HG03196 (cell line): ENCODE measurements around the gene SPATS2L.

Experiments used
- ATAC-seq: cut with Tn5 transposase; IDR thresholded peaks from one replicate; pipeline ENCODE4 v1.9.1; 2021; ENCODE audit not compliant: unreplicated experiment

SPATS2L gene

GRCh38 chr2:200435379-200435778 is 128.9 kb downstream of the SPATS2L start:
- ATAC-seq = no peak

DNA sequence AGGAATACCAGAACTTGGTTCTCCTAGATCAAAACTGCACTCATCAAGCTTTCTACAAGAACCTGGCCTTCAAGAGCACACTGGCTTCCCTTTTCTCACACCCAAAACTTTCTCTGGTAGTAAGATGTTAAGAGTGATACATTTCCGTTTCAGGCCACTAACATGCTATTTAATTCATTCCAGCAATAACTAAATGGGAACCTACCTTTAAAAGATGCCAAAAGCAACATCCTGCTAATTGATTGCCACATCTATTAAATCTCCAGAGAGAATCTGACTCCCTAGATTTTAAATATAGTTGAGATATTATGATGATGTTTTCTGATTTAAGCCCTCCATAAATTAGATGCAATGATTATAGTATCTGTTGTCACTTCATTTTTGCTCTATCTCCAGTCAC is 131.8 kb downstream of the SPATS2L start:
- no peak for ATAC-seq

DNA sequence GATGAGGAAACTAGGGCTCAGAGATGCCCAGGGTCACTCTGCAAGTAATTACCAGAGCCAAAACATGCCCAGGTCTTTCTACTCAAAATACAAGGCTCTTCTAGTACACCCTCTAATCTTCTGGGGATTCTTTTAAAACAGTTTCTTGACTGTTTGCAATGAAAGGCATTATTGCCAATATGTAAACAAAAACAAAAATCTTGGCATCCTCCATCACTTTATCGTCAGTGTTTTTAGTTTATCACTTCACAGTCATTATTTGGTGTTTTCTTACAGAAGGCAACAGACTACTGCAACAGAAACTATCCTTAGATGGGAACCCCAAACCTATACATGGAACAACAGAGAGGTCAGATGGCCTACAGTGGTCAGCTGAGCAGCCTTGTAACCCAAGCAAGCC is 132.4 kb downstream of the SPATS2L start:
- ATAC-seq = no peak

GRCh38 chr2:200439981-200440380 is 133.5 kb downstream of the SPATS2L start:
- no peak for ATAC-seq

- ATAC-seq = no peak
Measured at GRCh38 chr2:200442471-200442870, 136.0 kb downstream of the SPATS2L start.

- ATAC-seq = no peak
Measured at GRCh38 chr2:200443376-200443775, 136.9 kb downstream of the SPATS2L start.

- ATAC-seq = no peak
Measured at GRCh38 chr2:200443916-200444315, 137.4 kb downstream of the SPATS2L start.

GRCh38 chr2:200444530-200444929 is 138.0 kb downstream of the SPATS2L start:
- ATAC-seq = no peak

- ATAC-seq = no peak
Measured at GRCh38 chr2:200445284-200445683, 138.8 kb downstream of the SPATS2L start.

DNA sequence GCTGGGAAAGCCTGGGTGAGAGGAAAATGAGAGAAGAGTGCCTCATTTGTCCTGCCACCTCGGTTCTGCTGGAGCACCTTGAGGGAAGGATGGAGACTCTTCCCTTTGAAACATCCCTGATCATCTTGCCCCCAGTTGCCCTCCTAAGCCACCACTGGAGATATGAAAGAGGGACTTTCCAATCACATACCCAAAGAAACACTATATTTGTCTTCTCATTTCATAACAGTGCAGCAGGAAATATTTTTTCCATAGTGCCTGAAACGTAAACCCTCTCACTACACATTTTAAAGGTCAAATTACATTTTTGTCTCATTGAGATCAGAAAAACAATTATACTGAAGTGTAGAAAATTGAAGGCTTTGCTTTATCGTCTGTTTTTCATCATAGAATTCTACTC is 140.1 kb downstream of the SPATS2L start:
- no peak for ATAC-seq

DNA sequence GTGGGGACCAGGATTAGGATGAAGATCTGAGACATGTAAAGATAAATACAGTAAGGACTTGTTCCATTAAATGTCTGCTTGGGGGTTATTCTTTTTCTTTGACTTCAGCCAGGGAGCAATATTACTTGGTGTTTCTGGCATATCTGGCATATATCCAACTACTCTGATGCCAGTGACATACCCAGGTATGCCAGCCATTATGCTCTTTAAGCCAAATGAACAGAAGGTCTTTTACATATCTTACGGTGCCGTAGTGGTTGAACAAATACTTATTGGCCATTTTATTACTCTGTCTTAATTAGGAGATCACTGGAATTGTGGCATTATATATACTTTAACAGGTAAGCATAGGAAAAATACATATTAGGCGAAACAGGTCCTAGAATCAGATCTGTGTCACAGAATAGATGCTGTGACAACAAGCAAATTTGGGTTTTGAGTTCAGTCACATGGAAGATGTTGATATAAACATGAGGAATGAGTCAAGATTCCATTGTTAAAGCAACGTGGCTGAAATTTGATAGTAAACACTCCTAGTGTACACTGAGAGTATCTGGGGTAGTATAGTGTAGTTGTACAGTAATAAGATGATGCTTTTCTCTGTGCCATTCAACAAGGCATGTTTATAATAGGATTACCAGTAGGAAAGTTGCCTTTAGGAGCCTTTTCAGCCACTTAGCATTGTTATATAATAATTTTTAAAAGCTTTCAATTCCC is 140.8 kb downstream of the SPATS2L start:
- no peak for ATAC-seq

GRCh38 chr2:200448455-200448854 is 142.0 kb downstream of the SPATS2L start:
- ATAC-seq = no peak

DNA sequence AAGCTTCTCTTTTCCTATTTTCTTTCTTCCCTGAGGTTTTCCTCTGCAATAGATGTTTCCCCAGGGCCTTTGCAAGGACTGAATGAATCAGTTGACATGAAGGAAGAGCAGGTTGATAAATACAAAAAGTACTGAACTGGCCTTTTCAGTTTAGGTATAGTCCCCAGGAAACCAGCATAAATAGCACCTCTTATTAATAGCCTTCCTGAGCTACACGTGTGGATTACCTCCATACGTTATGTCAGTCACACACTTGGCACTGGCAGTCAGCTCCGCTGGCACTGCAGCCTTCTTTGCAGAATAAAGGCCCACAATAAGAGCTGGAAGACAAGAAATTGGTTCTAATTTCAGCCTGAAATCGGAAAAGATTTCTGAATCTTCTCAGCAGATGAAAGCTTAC is 142.7 kb downstream of the SPATS2L start:
- ATAC-seq = no peak

DNA sequence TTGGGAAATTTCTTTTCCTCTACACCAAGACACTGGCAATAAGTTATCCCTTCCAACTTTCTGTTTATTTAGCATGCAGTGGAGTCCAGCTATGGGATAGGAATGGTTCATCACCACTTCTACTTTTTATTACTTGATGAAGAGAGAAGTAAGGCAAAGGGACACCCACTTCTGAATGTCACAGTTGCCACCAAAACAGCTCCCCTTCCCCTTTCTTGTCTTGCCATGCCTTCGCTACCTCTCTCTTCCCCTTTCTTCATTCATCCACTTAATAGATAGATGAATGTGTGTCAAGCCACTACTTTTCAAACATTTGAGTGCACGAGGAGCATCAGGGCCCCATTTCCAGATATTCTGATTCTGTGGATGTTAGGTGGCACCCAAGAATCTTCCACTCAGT is 143.8 kb downstream of the SPATS2L start:
- ATAC-seq = no peak

DNA sequence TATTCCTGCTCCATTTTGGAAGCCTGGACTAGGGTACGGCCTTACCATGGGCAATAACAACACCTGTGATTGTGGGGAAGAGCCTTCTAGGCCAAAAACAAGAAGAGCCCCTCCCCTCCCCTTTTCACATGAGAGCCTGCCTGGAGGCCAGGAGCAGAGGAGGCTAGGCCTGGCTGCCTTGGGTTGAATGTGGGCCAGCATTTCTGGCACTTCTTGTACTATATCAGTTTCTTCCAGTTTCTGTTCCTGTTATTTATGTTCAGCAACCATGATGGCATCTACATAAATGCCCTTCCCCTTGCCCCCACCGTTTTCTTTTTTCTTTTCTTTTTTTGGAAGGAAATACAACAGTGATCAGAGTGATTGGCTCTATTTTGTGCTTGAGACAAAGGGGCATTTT is 145.0 kb downstream of the SPATS2L start:
- ATAC-seq = no peak

- ATAC-seq = no peak
Measured at GRCh38 chr2:200452377-200452776, 145.9 kb downstream of the SPATS2L start.

DNA sequence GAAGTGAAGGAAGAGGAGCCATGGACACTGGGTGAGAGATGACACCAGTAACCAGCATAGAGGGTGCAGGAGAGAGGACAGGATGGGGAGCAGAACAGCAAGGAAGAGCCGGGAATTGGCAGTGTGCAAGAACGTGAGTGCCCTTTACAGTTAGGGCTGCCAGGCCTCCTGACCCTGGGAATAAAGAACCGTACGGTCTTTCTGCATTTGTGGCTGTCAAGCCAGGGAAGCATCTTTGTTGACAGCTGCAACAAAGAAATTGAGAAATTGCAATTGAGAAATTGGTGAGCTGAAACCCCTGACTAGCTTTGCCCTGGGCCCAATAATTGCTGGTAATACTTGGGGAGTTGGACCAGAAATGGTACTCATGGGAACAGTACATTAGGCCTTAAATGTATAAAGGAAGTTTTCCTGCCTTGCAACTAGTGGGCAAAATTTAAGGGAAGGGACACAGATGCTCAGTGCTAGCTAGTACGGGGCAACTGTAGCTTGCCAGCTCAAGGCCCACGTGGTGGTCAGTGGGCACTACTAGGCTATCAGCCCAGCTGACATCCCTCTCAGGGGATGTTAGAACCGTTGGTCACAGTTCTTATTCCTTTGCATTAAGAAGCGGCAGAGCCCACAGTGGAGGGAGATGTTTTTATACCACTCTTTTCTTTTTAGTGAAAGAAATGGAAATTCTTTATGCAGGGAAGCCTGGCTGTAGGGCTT is 146.8 kb downstream of the SPATS2L start:
- no peak for ATAC-seq

- no peak for ATAC-seq
Measured at GRCh38 chr2:200453853-200454534, 147.5 kb downstream of the SPATS2L start.

GRCh38 chr2:200454927-200455801 is 148.7 kb downstream of the SPATS2L start:
- peak; percentile 78 for ATAC-seq

DNA sequence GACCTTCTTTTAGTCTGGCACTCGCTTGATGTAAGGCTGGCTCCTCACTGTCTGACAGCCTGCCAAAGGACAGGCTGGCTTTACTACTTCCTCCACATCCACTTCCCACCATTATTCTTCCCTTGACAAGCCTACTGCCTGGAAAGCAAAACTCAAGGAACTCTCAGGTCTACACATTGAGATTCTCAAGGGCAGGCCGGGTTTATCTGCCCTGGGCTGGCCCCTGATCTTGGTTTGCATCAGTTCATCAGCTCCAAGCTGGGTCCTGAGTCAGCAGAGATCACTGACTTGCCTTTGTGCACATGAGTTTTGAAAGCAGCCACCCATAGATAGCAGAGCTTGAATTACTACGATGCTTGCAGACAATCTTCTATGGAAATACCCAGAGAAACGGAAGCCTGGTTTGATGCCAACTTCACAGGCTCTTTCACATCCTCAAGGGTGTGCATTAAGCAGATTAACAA is 149.5 kb downstream of the SPATS2L start:
- ATAC-seq = peak; percentile 67

- no peak for ATAC-seq
Measured at GRCh38 chr2:200456567-200456966, 150.1 kb downstream of the SPATS2L start.
